HG03520 (cell line): ENCODE measurements around the gene MTHFD2L.

Experiments
- ATAC-seq: cut with Tn5 transposase; IDR thresholded peaks from one replicate; pipeline ENCODE4 v1.9.1; 2021; ENCODE audit warnings: mild to moderate bottlenecking, moderate library complexity; ENCODE audit not compliant: unreplicated experiment

The MTHFD2L gene

DNA sequence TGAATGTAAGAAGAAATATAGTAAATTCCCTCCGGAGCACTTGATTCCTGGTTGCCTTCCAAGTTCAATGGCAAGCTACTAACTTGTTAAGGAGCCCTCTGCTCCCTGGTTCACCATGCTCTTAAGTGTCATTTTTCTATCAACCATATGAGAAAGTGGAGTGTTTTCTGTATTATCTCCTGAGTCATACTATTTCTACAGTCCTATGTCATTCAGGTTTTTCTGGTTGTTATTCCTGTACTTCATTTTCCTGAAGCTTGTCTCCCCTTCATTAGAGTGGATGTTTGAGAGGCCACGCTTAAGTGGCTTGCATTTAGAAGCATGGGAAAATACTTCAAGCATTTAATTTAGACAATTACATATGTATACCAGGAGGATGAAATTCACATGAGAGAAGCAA, 135.6 kb downstream of the MTHFD2L start:
- no peak for ATAC-seq

DNA sequence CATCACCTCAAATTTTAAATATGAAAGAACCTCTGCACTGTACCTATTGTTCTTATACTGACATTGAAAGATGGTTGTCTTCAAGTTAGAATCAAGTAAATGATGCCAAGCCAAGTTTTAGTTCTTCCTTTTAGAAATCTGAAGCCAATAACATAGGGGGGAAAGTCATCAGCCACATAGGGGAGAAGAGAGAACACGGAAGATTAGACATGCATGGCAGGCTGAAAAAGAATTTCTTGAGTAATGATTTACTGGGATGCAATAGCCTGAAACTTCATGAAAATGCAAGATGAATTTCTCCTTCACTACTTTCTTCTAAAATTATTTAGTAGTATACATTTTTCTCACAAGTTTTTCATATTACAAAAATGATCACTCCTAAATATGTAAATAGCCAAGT, 136.8 kb downstream of the MTHFD2L start:
- ATAC-seq, result no peak

DNA sequence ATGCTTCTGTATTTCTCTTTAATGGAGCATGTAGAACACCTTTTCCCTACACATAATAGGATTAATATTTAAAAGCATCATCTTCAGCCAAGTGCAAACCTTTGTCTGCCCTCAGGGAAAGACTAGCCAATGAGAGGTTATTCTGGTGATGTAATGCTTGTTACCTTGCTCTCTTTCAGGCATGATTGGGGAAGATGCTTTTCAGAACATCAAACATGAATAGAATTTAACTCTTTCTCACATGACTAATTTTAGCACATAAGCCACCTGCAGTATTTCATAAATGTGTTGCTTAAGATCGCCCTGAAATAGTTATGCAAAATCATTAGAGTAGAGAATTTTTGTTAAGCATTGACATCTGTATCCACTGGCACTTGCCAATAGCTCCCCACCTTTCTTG, 139.6 kb downstream of the MTHFD2L start:
- no peak for ATAC-seq

DNA sequence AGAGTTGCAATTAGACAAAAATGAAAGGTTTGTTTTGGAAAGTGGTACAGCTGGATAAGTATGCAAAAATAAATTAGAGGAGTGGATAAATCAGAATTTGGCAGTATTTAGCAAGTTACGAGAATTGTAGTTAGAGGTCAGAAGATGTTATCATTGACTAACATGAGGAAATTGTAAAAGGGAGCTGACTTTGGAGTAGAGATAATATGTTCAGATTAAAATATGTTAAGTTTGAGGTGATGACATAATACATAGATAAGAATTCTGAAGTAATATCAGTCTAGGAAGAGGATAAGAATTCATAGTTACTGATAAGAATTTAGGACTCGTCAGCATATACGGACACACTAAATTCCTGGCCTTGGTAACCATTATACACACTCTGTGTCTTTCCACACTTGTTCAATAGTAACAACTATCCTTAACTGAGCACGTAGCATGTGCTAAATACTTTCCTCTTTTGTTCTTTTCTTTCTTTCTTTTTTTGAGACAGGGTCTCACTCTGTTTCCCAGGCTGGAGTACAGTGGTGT, 146.2 kb downstream of the MTHFD2L start:
- ATAC-seq, result no peak

DNA sequence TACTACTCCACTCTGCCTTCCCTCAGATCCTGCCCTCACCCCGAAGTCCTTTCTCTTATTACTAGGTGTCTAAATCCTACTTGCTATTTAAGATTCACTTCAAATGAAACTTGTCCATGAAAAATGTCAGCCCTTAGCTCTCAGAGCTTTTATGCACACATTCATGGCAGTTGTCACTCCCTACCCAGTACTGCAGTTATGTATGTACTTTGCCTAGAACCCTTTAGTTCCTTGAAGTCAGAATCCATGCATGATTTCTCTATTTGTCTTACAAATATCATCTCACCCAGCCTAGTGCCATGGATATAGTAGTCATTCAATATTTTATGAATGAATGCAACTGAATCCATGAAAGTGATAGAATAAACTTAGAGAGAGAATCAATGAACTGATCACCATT, 147.1 kb downstream of the MTHFD2L start:
- ATAC-seq, result no peak

DNA sequence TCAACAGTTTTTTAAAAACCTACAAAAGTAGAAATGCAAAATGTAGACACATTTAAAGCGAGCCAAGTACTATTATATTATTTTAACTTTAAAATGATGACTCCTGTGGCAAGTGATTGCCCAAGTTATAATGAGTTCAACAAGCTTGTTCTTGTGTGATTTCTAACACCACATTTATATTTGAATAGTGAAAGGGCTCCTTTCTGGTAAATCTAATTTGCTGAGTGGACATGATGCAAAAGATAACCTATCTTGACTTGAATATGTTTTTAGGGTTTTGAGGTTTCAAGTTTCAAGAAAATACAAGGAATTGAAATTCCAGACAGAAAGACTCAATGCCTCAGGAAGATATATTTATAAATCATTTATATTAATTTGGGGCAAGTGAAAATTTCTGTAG, 149.3 kb downstream of the MTHFD2L start:
- ATAC-seq, result no peak

DNA sequence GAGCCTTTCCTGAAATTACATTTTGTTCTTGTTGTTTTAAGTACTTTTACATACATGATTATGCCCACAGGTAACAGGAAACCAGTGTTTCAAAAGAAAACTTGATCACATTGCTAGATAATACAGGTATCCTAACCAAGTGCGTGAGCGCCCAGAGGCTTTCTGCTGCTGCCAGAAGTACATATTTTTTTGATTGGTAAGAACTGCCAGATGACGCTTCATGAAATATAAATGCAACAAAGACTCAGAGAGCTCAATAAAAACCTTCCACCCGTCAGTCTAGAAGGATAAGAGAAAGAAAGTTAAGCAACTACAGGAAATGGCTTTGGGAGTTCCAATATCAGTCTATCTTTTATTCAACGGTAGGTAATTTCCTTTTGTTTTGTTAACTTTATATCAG, 150.3 kb downstream of the MTHFD2L start, which contains the start of gene EPGN:
TSS of gene EPGN (plus strand) at position 256 of the 400 bp plus-strand sequence. CDS start at position 320, 64 bp downstream.
- no peak for ATAC-seq

DNA sequence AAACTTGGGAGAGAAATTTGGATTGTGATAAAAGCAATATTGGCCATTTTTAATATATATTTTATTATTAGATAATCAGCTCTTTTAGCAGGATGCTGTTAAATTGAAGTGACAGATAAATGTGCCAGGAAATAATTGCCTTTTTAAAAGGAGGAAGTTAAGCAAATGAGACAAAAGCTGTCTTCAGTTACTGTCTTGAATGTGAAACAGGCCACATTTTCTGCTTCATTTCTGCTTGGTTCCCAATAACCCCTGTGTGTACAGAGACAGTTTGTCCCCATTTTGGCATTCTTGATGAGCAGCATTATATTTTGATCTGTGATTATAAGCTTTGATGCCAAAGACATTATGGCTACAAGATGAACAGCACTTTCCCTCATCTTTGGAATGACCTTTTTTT, 151.3 kb downstream of the MTHFD2L start:
- ATAC-seq, result no peak

DNA sequence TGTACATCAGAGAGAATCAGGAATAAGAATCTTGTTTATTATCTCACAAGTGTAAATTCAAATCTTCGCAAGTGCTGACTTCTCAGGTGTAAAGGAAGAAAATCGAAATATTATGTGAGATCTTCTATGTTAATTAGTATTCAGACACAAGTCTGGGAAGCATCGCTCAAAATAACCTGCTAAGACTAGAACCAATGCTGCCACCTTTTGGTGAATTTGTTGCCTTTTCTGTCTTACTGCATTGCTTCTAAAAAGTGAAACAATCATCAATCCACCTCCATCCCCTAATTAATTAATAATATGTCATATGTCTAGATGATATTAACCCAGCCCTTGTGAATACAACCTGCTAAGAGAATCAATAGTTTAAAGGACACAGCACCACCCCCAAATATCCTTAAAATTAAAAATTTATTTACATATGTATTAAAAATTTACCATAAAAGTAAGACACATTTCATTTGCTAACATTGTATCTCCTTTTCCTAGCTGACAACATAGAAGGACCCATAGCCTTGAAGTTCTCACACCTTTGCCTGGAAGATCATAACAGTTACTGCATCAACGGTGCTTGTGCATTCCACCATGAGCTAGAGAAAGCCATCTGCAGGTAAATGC, 153.9 kb downstream of the MTHFD2L start:
- ATAC-seq, result no peak

DNA sequence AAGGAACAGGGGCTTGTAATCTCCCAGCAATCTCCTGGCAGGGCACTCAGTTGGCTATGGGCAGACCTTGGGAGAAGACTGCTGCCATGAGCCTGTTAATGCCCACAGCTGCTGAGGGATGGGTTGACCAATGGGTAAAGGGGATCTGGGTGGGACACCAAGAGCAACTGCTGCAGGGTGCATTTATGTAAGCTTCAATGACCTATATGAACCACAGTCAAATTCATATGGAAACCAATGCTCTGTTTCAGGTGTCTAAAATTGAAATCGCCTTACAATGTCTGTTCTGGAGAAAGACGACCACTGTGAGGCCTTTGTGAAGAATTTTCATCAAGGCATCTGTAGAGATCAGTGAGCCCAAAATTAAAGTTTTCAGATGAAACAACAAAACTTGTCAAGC, 156.4 kb downstream of the MTHFD2L start:
- no peak for ATAC-seq

DNA sequence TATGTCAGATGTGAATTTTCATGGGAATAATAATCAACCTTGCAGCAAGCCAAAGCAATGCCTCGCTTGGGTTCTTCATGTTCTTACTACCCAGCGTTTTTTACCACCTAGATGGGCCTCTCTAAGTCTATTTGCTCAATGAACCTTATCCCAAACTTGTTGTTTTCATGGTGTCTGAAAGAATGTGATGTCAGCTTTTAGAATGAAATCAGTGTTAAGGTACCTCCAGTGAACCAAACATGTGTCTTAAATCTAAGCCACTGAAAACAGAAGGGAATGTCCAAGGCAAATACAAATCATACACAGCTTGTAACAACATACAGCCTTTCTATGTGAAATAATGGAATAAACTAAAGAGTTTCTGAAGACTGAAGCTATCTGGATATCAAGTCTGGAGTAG, 157.0 kb downstream of the MTHFD2L start:
- no peak for ATAC-seq

DNA sequence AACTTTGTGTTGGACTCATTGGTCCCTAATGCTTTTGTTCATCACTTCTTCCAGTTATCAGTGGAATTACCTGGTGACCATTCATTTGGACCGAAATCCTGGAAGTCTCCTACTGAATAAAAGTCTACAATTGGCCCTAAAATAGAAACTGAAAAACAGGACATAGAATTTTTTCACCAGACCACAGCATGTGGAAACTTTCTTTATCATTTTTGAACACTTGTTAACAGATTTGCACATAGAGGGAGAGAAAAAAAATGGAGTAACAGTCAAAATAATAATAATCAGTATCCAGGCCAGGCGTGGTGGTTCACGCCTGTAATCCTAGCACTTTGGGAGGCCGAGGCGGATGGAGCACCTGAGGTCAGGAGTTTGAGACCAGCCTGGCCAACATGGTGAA, 157.5 kb downstream of the MTHFD2L start:
- no peak for ATAC-seq

DNA sequence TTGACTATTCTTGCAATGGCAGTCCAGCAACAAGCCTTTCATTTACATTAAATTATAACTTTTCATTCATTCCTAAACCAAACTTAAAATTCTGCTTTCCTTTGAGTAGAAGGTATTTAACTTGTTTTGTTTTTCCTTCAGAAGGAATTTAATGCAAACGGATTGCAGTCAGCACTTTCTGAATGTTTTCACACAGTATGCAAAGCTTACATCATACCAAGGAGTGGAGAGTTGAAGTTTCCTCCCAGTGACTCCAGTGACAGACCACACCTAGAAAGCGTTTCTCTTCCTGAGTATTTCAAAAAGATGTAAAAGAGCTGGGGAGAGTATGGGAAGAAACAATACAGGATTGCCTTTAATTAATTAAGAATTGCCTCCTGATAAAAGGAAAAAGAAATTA, 158.5 kb downstream of the MTHFD2L start:
- no peak for ATAC-seq

DNA sequence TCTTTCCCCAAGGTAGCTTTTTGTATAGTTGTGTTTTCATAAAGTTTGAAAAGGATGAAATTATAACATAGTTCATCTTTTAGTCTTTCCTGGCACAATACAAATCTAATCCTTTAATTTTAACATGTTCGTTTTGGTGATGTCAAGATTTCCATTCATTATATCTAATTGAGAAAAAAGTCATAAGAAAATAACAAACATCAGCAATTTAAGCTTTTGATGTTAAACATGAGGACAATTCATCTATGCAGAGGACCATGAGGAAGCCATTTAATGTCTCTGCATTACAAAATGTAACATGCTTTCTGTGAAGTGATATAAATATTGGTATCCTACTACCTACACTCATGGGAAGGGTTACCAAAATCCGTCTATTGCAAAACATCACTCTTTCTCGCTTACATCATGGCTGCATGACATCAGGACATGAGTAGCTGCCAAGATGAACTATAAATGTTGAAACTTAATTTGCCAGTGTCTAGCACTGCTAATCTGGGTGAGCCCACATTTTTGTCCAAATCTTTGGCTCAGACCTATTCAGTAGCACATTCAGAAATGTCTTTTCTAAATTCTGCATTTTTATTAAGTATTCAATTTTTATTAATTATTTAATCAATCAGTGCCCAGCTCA, 159.8 kb downstream of the MTHFD2L start:
- no peak for ATAC-seq

DNA sequence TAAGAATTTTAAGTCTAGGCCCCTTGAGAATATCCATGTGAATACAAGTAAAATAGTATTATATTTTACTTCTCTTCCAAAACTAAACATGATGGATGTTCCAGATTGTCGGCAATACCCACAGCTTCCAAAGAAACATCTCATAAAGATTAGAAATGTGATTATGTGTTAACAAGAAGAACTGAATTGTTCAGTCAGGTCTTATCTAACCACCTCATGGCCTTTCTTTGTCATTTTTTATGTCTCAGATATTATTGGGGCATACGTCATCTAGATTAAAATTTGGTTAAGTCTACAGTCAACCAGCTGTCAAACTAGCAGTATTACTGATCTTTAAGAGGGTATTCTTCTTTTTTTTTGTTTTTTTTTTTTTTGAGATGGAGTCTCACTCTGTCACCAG, 160.4 kb downstream of the MTHFD2L start:
- no peak for ATAC-seq

DNA sequence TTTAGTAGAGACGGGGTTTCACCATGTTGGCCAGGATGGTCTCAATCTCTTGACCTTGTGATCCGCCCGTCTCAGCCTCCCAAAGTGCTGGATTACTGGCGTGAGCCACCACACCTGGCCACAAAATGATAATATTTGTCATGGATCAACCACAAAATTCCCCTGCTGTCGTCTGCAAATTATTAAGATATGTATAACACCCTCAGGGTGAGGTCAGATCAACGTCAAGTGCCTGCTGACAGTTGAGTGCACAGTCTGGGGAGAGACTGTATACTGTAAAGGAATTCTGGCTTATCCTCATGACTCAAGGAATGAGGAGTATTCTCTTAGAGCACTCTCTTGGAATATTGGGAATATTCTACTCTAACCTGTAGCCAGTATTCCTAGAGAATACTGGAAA, 161.6 kb downstream of the MTHFD2L start:
- ATAC-seq, result no peak

DNA sequence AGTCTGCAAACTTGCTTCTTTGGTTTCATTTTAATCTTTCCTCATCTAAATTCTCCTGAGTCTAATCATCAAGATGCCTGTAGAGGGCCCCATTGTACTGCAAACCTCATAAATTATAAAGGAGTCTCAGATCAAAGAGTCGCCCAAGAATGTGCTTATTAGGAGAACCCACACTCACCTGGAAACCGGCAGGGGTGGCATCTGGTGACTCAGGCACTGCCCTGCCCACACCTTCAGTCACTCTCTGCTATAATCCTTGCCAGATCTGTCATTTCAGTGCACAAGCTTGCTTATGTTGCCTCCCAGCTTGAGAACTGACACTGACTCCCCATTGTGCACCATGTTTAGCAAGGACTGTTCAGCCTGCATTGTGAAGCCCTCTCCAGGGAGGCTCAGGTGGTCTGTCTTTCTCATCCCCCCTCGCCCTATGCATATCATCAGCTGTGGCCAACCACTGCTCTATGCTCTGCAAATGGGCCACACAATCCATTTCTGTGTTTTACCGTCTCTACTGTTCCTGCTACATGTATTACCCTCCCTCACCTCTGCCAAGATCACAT, 162.7 kb downstream of the MTHFD2L start:
- peak; percentile 80 for ATAC-seq

DNA sequence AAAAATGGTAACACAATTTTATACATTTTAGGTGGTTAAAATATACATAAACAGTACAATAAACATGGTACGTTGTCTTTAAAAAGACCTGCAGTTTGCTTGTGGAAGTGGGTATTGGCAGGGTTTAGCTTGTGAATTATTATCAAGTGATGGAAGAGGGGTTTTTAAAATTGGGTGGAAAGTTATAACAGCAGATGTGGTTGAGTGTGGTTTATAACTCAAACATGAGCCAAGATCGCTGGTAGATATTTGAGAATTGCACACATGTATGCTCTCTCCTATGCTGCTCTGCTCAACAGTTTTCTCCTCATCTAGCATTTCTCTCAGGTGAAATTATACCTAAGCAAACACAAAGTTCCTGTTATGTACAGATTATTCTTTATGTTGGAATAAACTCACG, 164.4 kb downstream of the MTHFD2L start:
- no peak for ATAC-seq

DNA sequence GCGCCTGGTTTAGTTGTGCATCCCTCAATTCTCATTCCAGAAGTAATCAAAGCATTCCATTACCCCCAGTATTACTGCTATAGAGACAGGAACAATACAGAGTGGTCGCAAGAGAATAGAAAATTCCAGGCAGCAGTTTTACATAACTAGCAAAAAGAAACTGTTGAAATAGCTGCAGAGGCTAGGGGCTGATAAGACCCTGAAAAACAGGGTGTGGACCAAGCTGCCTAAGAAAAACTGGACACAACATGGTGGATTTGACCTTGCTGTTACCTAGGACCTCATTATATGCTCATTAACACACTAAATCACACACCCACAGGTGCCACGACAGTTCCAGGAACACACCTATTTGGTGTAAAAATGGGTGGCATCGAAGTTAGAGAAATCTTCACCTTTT, 165.7 kb downstream of the MTHFD2L start:
- ATAC-seq, result no peak

DNA sequence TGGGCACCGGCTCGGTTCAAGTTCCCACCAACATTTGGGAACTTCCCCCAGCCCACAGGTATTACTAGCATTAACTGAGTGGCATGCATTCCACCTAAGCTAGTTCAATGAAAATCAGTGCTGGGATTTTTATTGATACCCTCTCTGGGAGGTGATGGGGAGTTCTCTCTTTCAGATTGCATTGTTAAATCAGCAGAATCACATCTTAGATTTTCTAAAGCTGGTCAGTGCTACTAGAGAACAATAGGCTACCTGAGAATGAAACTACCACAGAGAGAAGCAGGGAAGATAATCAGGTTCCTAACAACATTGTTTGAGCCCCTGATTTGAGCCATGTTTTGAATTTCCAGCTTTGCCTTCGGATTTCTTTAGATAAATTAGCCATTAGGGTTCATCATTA, 166.3 kb downstream of the MTHFD2L start:
- no peak for ATAC-seq

DNA sequence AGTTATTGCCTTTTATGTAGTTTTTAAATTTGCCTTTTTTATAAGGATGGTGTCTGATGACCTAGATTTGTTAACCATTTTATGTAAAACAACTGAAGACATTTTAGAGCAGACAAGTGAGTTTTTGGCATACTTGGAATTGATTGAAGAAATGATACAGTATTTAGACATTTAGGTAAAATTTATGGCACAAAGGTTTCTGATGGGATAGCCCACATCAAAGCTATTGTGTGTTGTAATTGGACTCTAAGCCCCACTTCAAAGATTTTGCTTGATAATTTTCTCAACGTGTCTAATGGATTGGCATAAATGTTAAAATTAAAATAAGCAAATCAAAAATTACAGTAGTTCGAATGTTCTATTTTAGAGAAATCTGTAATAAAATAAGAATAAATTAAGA, 168.0 kb downstream of the MTHFD2L start:
- ATAC-seq, result no peak

DNA sequence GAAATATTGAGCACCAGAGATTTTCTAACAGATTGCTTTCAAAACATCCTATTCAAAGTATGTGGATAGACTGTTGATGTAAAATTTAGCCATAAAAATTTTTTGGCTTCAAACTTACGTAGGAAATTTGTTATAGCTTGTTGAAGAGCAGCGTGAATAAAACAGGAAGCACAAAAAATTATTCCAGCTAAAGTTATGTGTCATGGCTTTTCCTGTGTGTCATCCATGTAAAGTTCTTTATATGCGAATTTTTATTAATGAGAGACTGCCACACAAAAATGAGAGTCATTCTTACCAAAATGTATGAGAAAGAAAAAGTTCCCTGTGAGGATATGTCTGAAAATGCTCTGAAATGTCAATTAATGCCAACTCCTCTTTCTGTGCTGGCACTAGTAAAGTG, 169.8 kb downstream of the MTHFD2L start:
- ATAC-seq, result no peak
